HCT116 (cell line): ENCODE data around the gene PLSCR5. TPM values are rescaled to one million over a fixed set of nuclear protein-coding genes. Genes with fewer than 3 reads are reported as not detected.

Experiments used
- ATAC-seq: fragments of 200-7000 bp; cut with Tn5 transposase; 2 replicates; pipeline ENCODE4 v1.9.1; 2020; ENCODE audit warnings: mild to moderate bottlenecking, moderate library complexity
- BruUV-seq: library from RNA; stranded (reverse); fragments of 400-500 nt; replicated peaks from 2 replicates; lab custom pipeline; 2021; lab: Mats Ljungman, UMichigan
- CTCF ChIA-PET: fragments of 300-600 bp; sonication (Branson Sonifier 250); formaldehyde crosslinking; loops from one replicate; lab custom pipeline; 2021; ENCODE audit warnings: antibody characterized with exemption; lab: Charles Lee
- POLR2A ChIA-PET: fragments of 300-600, 350-600 bp; sonication (Branson Sonifier 250); formaldehyde crosslinking; loops from one replicate; lab custom pipeline; 2021; ENCODE audit warnings: antibody characterized with exemption; lab: Charles Lee
- RAD21 ChIA-PET, 2 experiments: fragments of 300-600 bp; sonication (Branson Sonifier 250); formaldehyde crosslinking; loops; one replicate each; lab custom pipeline; 2023; ENCODE audit warnings: low total read pairs in 2 of 2; ENCODE audit not compliant: uncharacterized antibody in 2 of 2, unreplicated experiment in 2 of 2, low non-redundant PET in 1 of 2; lab: Charles Lee
- DNase-seq: peaks from one replicate; pipeline ENCODE4 v3.0.0-alpha.2; 2010; ENCODE audit warnings: low read depth, low spot score
- H2AFZ ChIP-seq: fragments of 200-600 bp; shearing (Covaris generic), sonication (generic); 2 replicates; pipeline ENCODE4 v1.6.1; 2017; ENCODE audit warnings: low read depth, mixed run types, mixed read lengths, antibody characterized with exemption, low read length; ENCODE audit not compliant: poor library complexity, severe bottlenecking
- H3K27ac ChIP-seq: 2 replicates; pipeline ENCODE4 v1.5.1; 2012; ENCODE audit warnings: low read depth, low read length
- H3K27me3 ChIP-seq: fragments of 200-600 bp; sonication (generic); 2 replicates; pipeline ENCODE4 v1.6.1; 2016; ENCODE audit warnings: mixed run types, low read length, mixed read lengths; ENCODE audit not compliant: insufficient read depth
- H3K36me3 ChIP-seq, 2 experiments: fragments of 200-500 bp in 1 of 2; fragments of 200-600 bp in 1 of 2; sonication (Bioruptor generic) in 1 of 2; sonication (generic) in 1 of 2; 2 replicates each; pipeline versions ENCODE4 v1.5.1 to v1.6.1; 2014 to 2016; ENCODE audit warnings: low read length in 2 of 2, inconsistent platforms in 1 of 2, mixed read lengths in 1 of 2, mixed run types in 1 of 2; ENCODE audit not compliant: insufficient read depth in 2 of 2, control insufficient read depth in 1 of 2
- H3K4me1 ChIP-seq, 2 experiments: fragments of 200-600 bp in 1 of 2; sonication (generic) in 1 of 2; 2 replicates each; pipeline versions ENCODE4 v1.5.1 to v1.6.1; 2012 to 2017; ENCODE audit warnings: low read length in 2 of 2, inconsistent platforms in 1 of 2, mild to moderate bottlenecking in 1 of 2, mixed read lengths in 1 of 2, mixed run types in 1 of 2, moderate library complexity in 1 of 2; ENCODE audit not compliant: insufficient read depth in 2 of 2, control insufficient read depth in 1 of 2
- H3K4me2 ChIP-seq: fragments of 200-600 bp; sonication (generic); 2 replicates; pipeline ENCODE4 v1.6.1; 2017; ENCODE audit warnings: mixed run types, low read length, mixed read lengths
- H3K4me3 ChIP-seq, 2 experiments: fragments of 200-600 bp in 1 of 2; sonication (generic) in 1 of 2; replicated peaks in 1 of 2; 2 replicates each; pipeline ENCODE4 v1.5.1; 2011 to 2016; ENCODE audit warnings: low read length in 2 of 2, control low read depth in 1 of 2, low read depth in 1 of 2, mild to moderate bottlenecking in 1 of 2, mixed read lengths in 1 of 2, mixed run types in 1 of 2
- H3K79me2 ChIP-seq: fragments of 200-600 bp; sonication (generic); 2 replicates; pipeline ENCODE4 v1.6.1; 2017; ENCODE audit warnings: mild to moderate bottlenecking, mixed run types, low read length, moderate library complexity, mixed read lengths; ENCODE audit not compliant: insufficient read depth
- H3K9ac ChIP-seq: fragments of 200-600 bp; sonication (generic); 2 replicates; pipeline ENCODE4 v1.6.1; 2016; ENCODE audit warnings: low read length, mixed read lengths
- H3K9me2 ChIP-seq: fragments of 200-600 bp; sonication (generic), shearing (Covaris generic); 2 replicates; pipeline ENCODE4 v1.6.1; 2017; ENCODE audit warnings: mixed run types, mild to moderate bottlenecking, moderate library complexity; ENCODE audit not compliant: insufficient read depth
- H3K9me3 ChIP-seq, 2 experiments: fragments of 200-500 bp in 1 of 2; fragments of 200-600 bp in 1 of 2; sonication (Bioruptor generic) in 1 of 2; sonication (generic) in 1 of 2; 2 replicates each; pipeline ENCODE4 v1.6.1; 2014 to 2017; ENCODE audit warnings: low read length in 2 of 2, mixed read lengths in 2 of 2, inconsistent platforms in 1 of 2, low read depth in 1 of 2, mild to moderate bottlenecking in 1 of 2, mixed run types in 1 of 2, moderate library complexity in 1 of 2; ENCODE audit not compliant: control insufficient read depth in 1 of 2, insufficient read depth in 1 of 2
- H4K20me1 ChIP-seq: fragments of 200-600 bp; sonication (generic), shearing (Covaris generic); 2 replicates; pipeline ENCODE4 v1.6.1; 2017; ENCODE audit warnings: mixed run types, mild to moderate bottlenecking, moderate library complexity; ENCODE audit not compliant: insufficient read depth
- CEBPB ChIP-seq: IDR thresholded peaks from 2 replicates; pipeline ENCODE4 v1.6.1; 2012; ENCODE audit warnings: low read depth
- EGR1 ChIP-seq: IDR thresholded peaks from 2 replicates; pipeline ENCODE4 v1.6.1; 2012; ENCODE audit warnings: low read depth
- ELF1 ChIP-seq: IDR thresholded peaks from 2 replicates; pipeline ENCODE4 v1.6.1; 2012; ENCODE audit warnings: low read depth, borderline replicate concordance
- EZH2 ChIP-seq: fragments of 200-600 bp; sonication (generic); IDR thresholded peaks from 2 replicates; pipeline ENCODE4 v1.6.1; 2017; ENCODE audit warnings: antibody characterized with exemption, mixed run types
- EZH2phosphoT487 ChIP-seq: fragments of 200-600 bp; IDR thresholded peaks from 2 replicates; pipeline ENCODE4 v1.6.1; 2018; ENCODE audit warnings: antibody characterized with exemption, borderline replicate concordance
- FOSL1 ChIP-seq: IDR thresholded peaks from 2 replicates; pipeline ENCODE4 v1.6.1; 2012; ENCODE audit warnings: low read depth
- JUND ChIP-seq: IDR thresholded peaks from 2 replicates; pipeline ENCODE4 v1.6.1; 2012
- MAX ChIP-seq: IDR thresholded peaks from 2 replicates; pipeline ENCODE4 v1.6.1; 2012
- POLR2A ChIP-seq: IDR thresholded peaks from 2 replicates; pipeline ENCODE4 v1.7.0; 2011; ENCODE audit warnings: borderline replicate concordance; ENCODE audit not compliant: insufficient read depth, insufficient read length; ENCODE audit errors: extremely low read depth
- RAD21 ChIP-seq: IDR thresholded peaks from 2 replicates; pipeline ENCODE4 v1.6.1; 2012; ENCODE audit warnings: low read depth, mild to moderate bottlenecking
- REST ChIP-seq: IDR thresholded peaks from 2 replicates; pipeline ENCODE4 v1.6.1; 2012; ENCODE audit warnings: low read depth
- SIN3A ChIP-seq: IDR thresholded peaks from 2 replicates; pipeline ENCODE4 v1.6.1; 2012; ENCODE audit warnings: low read depth
- SP1 ChIP-seq: IDR thresholded peaks from 2 replicates; pipeline ENCODE4 v1.6.1; 2012; ENCODE audit warnings: low read depth
- SRF ChIP-seq: IDR thresholded peaks from 2 replicates; pipeline ENCODE4 v1.6.1; 2012; ENCODE audit warnings: low read depth
- TCF7L2 ChIP-seq: IDR thresholded peaks from 2 replicates; pipeline ENCODE4 v1.7.0; 2011; ENCODE audit warnings: borderline replicate concordance, inconsistent platforms; ENCODE audit not compliant: insufficient read depth, insufficient read length; ENCODE audit errors: extremely low read depth
- YY1 ChIP-seq: IDR thresholded peaks from 2 replicates; pipeline ENCODE4 v1.6.1; 2011; ENCODE audit warnings: low read length, low read depth, moderate library complexity, mild to moderate bottlenecking; ENCODE audit not compliant: insufficient replicate concordance; ENCODE audit errors: extremely low read depth
- ZBTB33 ChIP-seq: IDR thresholded peaks from 2 replicates; pipeline ENCODE4 v1.6.1; 2011; ENCODE audit warnings: mild to moderate bottlenecking, low read length, moderate library complexity; ENCODE audit not compliant: insufficient replicate concordance; ENCODE audit errors: extremely low read depth
- ZNF274 ChIP-seq: fragments of 200-500 bp; sonication (Bioruptor generic); IDR thresholded peaks from 2 replicates; pipeline ENCODE4 v1.6.1; 2014; ENCODE audit warnings: mild to moderate bottlenecking, low read depth, low read length, inconsistent platforms
- intact Hi-C: fragments of 100-400 bp; cut with micrococcal nuclease; formaldehyde crosslinking; loops from 2 replicates; pipeline ENCODE4 v1.10.0; 2022
- total RNA-seq: library from RNA; stranded (reverse); gene quantifications from one replicate; pipeline ENCODE4 v1.2.1, GENCODE V29; 2021; ENCODE audit not compliant: unreplicated experiment
- TF ChIP-seq, protein P1 (sequence below), 3 experiments: fragments of 200-600 bp in 1 of 3; sonication (generic) in 1 of 3; IDR thresholded peaks in 2 of 3; conservative IDR thresholded peaks in 1 of 3; 2 replicates each; pipeline ENCODE4 v1.5.1; 2012 to 2017; ENCODE audit warnings: low read depth in 2 of 3, low read length in 2 of 3, antibody characterized with exemption in 1 of 3, borderline replicate concordance in 1 of 3, control low read depth in 1 of 3, mild to moderate bottlenecking in 1 of 3, mixed read lengths in 1 of 3, mixed run types in 1 of 3, moderate library complexity in 1 of 3; ENCODE audit not compliant: insufficient read depth in 1 of 3
- TF ChIP-seq, protein P2 (sequence below): IDR thresholded peaks from 2 replicates; pipeline ENCODE4 v1.6.1; 2012

The PLSCR5 gene
- total RNA-seq, 1 experiment from 2014 or later: not detected

- Histone ChIP-seq H3K9me2 (no peaks in the 10 kb centered on the region), H3K27ac (no peak overlapping the region), H3K4me1 (no peaks in the 10 kb centered on the region), H3K9ac (no peak overlapping the region), H3K79me2 (no peaks in the 10 kb centered on the region), H3K27me3 (no peaks in the 10 kb centered on the region), H2AFZ (no peak overlapping the region), H3K4me2 (no peak overlapping the region), H4K20me1 (no peaks in the 10 kb centered on the region), H3K4me3 (no peak overlapping the region), H3K36me3 (no peaks in the 10 kb centered on the region), H3K9me3 (no peaks in the 10 kb centered on the region)
- no TSS peak for BruUV-seq
- intact Hi-C loops: no loop called here
- ATAC-seq (no peak), DNase-seq (no peak)
- CTCF ChIA-PET: interaction anchor here (0.9 kb wide), 1 partner anchor 42 kb away, joined by 3 read pairs; no protein-coding TSS in a partner anchor
- RAD21 ChIA-PET: no interaction called here
- TF ChIP-seq EGR1 (no peak), SIN3A (no peak), JUND (no peak), ZBTB33 (no peak), EZH2phosphoT487 (no peak), TCF7L2 (no peak), EZH2 (no peak), RAD21 (no peak), ELF1 (no peak), CEBPB (no peak), MAX (no peak), POLR2A (no peak), SP1 (no peak), FOSL1 (no peak), YY1 (no peak), REST (no peak), ZNF274 (no peak), SRF (no peak)
- TF ChIP-seq, protein P1, sequence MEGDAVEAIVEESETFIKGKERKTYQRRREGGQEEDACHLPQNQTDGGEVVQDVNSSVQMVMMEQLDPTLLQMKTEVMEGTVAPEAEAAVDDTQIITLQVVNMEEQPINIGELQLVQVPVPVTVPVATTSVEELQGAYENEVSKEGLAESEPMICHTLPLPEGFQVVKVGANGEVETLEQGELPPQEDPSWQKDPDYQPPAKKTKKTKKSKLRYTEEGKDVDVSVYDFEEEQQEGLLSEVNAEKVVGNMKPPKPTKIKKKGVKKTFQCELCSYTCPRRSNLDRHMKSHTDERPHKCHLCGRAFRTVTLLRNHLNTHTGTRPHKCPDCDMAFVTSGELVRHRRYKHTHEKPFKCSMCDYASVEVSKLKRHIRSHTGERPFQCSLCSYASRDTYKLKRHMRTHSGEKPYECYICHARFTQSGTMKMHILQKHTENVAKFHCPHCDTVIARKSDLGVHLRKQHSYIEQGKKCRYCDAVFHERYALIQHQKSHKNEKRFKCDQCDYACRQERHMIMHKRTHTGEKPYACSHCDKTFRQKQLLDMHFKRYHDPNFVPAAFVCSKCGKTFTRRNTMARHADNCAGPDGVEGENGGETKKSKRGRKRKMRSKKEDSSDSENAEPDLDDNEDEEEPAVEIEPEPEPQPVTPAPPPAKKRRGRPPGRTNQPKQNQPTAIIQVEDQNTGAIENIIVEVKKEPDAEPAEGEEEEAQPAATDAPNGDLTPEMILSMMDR (IDR thresholded peaks at IDR 0.05 in 2 of 3, conservative IDR thresholded peaks at IDR 0.05 in 1 of 3; ENCODE audit: borderline replicate concordance in 1 of 3, insufficient read depth in 1 of 3, low read depth in 2 of 3, low read length in 2 of 3): no peak
- TF ChIP-seq, protein P2, sequence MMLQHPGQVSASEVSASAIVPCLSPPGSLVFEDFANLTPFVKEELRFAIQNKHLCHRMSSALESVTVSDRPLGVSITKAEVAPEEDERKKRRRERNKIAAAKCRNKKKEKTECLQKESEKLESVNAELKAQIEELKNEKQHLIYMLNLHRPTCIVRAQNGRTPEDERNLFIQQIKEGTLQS: no peak
- POLR2A ChIA-PET: no interaction called here
Observed at GRCh38 chr3:146636881-146637280, 31.7 kb upstream of the PLSCR5 start.
